ENCODE results near the gene NWD2. TPM values are rescaled to one million over a fixed set of nuclear protein-coding genes. Genes with fewer than 3 reads are reported as not detected.

Gene NWD2
- polyA plus RNA-seq, 3 donors = not detected

DNA sequence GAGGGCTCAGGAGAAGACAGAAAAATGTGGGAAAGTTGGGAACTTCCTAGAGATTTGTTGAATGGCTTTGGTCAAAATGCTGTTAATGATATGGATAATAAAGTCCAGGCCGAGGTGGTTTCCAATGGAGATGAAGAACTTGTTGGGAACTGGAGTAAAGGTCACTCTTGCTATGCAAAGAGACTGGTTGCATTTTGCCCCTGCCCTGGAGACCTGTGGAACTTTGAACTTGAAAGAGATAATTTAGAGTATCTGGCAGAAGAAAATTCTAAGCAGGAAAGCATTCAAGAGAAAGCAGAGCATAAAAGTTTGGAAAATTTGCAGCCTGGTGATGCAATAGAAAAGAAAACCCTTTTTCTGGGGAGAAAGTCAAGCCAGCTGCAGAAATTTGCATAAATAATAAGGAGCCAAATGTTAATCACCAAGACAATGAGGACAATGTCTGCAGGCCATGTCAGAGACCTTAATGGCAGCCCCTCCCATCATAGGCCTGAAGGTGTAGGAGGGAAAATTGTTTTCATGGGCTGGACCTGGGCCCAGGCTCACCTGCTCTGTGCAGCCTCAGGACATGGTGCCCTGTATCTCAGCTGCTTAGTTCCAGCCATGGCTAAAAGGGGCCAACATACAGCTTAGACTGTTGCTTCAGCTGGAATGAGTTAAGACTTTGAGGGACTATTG lies 237.8 kb downstream of the NWD2 start:
- H3K9me3 Mint-ChIP-seq = peaks cover 3 to 15% (median 8%) of the 10 kb centered on the region in 7 donors
- H3K27me3 Mint-ChIP-seq (ENCODE audit: low read depth in 3 of 3) = peaks cover under 1 to 5% (median 4%) of the 10 kb centered on the region in 3 donors
- Histone ChIP-seq H3K9me3 (replicated peaks in 1 of 2; ENCODE audit: control insufficient read depth in 1 of 2, insufficient read depth in 1 of 2, low read length in 2 of 2) (peaks cover 0 to 6% of the 10 kb centered on the region in 2 donors), H3K36me3 (replicated peaks in 1 of 2; ENCODE audit: control insufficient read depth in 1 of 2, insufficient read depth in 2 of 2, low read length in 2 of 2) (no peaks in the 10 kb centered on the region), H3K79me2 (ENCODE audit: insufficient read depth, low read length) (no peaks in the 10 kb centered on the region), H3K27me3 (ENCODE audit: control insufficient read depth in 2 of 2, insufficient read depth in 2 of 2, low read length in 2 of 2) (no peaks in the 10 kb centered on the region), H3K4me1 (ENCODE audit: control insufficient read depth in 1 of 2, insufficient read depth in 2 of 2, low read length in 2 of 2) (peaks cover 22 to 26% of the 10 kb centered on the region in 2 donors), H2AFZ (ENCODE audit: insufficient read depth, low read depth, low read length, poor library complexity, severe bottlenecking) (no peak overlapping the region), H4K20me1 (ENCODE audit: insufficient read depth, low read length) (no peaks in the 10 kb centered on the region), H3K9ac (ENCODE audit: insufficient read depth, low read length, poor library complexity, severe bottlenecking) (no peak overlapping the region), H3K4me3 (replicated peaks in 1 of 3; ENCODE audit: low read depth in 2 of 3, low read length in 3 of 3) (no peak overlapping the region), H3K4me2 (replicated peaks; ENCODE audit: extremely low read depth, low read length, poor library complexity, severe bottlenecking) (no peak overlapping the region), H3K27ac (ENCODE audit: low read depth in 1 of 2, low read length in 2 of 2) (no peak overlapping the region)
- H3K4me3 Mint-ChIP-seq = no peak overlapping the region
- H3K27ac Mint-ChIP-seq = no peak overlapping the region
- DNase-seq = no peak
- no peaks in the 10 kb centered on the region for H3K36me3 Mint-ChIP-seq
- TF ChIP-seq, protein P1, sequence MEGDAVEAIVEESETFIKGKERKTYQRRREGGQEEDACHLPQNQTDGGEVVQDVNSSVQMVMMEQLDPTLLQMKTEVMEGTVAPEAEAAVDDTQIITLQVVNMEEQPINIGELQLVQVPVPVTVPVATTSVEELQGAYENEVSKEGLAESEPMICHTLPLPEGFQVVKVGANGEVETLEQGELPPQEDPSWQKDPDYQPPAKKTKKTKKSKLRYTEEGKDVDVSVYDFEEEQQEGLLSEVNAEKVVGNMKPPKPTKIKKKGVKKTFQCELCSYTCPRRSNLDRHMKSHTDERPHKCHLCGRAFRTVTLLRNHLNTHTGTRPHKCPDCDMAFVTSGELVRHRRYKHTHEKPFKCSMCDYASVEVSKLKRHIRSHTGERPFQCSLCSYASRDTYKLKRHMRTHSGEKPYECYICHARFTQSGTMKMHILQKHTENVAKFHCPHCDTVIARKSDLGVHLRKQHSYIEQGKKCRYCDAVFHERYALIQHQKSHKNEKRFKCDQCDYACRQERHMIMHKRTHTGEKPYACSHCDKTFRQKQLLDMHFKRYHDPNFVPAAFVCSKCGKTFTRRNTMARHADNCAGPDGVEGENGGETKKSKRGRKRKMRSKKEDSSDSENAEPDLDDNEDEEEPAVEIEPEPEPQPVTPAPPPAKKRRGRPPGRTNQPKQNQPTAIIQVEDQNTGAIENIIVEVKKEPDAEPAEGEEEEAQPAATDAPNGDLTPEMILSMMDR (IDR thresholded peaks at IDR 0.05) = no peak
- peaks cover 25% of the 10 kb centered on the region for H3K4me1 Mint-ChIP-seq
- 93% methylated on average over 1 of the region's 1 CpG for WGBS (ENCODE audit: insufficient coverage)
- intact Hi-C loops (cut with micrococcal nuclease) = no loop called here

DNA sequence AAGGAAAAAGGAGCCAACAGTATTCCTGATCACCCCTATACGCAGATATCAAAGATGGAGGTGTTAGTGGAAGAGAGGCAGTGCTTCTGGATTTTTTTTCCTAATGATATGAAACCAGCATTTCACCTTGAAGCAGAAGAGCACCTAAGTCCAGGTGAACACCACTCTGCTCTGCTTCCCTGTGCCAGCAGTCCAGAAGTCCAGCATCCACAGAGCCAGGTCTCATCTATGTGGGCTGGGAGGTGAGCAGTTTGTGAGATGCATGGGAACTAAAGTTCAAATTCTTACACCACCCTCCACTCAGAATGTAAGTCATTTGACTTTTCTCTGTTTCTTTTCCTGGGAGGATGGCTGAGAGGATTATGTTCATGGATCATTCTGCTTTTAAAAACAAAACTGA lies 239.1 kb downstream of the NWD2 start:
- Mint-ChIP-seq H3K4me3 (no peak overlapping the region), H3K9me3 (peaks cover 3 to 15% (median 8%) of the 10 kb centered on the region in 7 donors), H3K4me1 (peaks cover 25% of the 10 kb centered on the region), H3K27me3 (ENCODE audit: low read depth in 3 of 3) (peaks cover 2 to 5% (median 4%) of the 10 kb centered on the region in 3 donors), H3K36me3 (no peaks in the 10 kb centered on the region), H3K27ac (no peak overlapping the region)
- WGBS (ENCODE audit: insufficient coverage) = no CpG with 5 or more reads among the region's 1 CpG
- no peak overlapping the region for H3K9ac ChIP-seq (ENCODE audit: insufficient read depth, low read length, poor library complexity, severe bottlenecking)
- TF ChIP-seq, protein P1 (IDR thresholded peaks at IDR 0.05) = no peak
- peaks cover 0 to 6% of the 10 kb centered on the region in 2 donors for H3K9me3 ChIP-seq (replicated peaks in 1 of 2; ENCODE audit: control insufficient read depth in 1 of 2, insufficient read depth in 1 of 2, low read length in 2 of 2)
- DNase-seq = no peak
- H2AFZ ChIP-seq (ENCODE audit: insufficient read depth, low read depth, low read length, poor library complexity, severe bottlenecking) = no peak overlapping the region
- intact Hi-C loops (cut with micrococcal nuclease) = no loop called here
- H3K4me3 ChIP-seq (replicated peaks in 1 of 3; ENCODE audit: low read depth in 2 of 3, low read length in 3 of 3) = no peak overlapping the region
- H4K20me1 ChIP-seq (ENCODE audit: insufficient read depth, low read length) = no peaks in the 10 kb centered on the region
- H3K4me1 ChIP-seq (ENCODE audit: control insufficient read depth in 1 of 2, insufficient read depth in 2 of 2, low read length in 2 of 2) = peaks cover 22 to 26% of the 10 kb centered on the region in 2 donors
- H3K27ac ChIP-seq (ENCODE audit: low read depth in 1 of 2, low read length in 2 of 2) = no peak overlapping the region
- H3K79me2 ChIP-seq (ENCODE audit: insufficient read depth, low read length) = no peaks in the 10 kb centered on the region
- H3K36me3 ChIP-seq (replicated peaks in 1 of 2; ENCODE audit: control insufficient read depth in 1 of 2, insufficient read depth in 2 of 2, low read length in 2 of 2) = no peaks in the 10 kb centered on the region
- no peak overlapping the region for H3K4me2 ChIP-seq (replicated peaks; ENCODE audit: extremely low read depth, low read length, poor library complexity, severe bottlenecking)
- no peaks in the 10 kb centered on the region for H3K27me3 ChIP-seq (ENCODE audit: control insufficient read depth in 2 of 2, insufficient read depth in 2 of 2, low read length in 2 of 2)
